ENCODE measurements around the gene TRPM5.

The TRPM5 gene

DNA sequence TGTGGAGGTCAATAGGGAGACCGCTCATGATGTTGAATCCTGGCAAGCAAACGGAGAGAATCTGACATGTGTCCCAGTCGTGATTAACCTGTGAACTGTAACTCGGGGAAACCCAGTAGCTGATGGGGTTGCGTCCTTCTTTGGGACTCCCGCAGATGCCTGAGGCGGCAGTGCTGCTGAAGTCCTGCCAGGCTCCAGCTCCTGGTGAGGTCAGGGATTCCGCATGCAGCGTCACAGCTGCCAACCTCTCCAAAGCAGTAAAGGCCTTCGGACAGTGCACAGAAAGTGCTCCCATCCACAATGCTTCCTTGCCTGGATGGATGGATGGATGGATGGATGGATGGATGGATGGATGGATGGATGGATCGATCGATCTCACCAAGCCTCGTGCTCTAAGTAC is 14.0 kb upstream of the TRPM5 start:
- DNase-seq, result no peak

DNA sequence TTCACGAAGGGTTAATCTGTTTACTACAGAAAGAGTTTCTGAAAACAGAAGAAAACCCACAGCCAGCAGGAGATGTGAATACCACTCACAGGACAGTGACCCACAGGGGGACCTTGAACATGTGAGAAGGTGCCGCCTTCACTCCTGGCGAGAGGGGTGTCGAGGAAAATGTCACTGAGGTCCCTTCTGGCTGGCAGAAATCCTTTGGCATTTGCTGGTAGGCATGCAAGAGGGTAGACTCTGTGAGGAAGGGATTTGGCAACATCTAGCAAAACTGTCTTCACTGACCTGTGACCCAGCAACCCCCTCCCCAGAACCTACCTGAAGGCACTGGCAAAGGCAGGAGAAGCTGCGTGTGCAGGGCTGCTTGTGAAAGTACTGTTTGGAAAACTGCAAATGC is 9.1 kb upstream of the TRPM5 start:
- DNase-seq, result no peak

DNA sequence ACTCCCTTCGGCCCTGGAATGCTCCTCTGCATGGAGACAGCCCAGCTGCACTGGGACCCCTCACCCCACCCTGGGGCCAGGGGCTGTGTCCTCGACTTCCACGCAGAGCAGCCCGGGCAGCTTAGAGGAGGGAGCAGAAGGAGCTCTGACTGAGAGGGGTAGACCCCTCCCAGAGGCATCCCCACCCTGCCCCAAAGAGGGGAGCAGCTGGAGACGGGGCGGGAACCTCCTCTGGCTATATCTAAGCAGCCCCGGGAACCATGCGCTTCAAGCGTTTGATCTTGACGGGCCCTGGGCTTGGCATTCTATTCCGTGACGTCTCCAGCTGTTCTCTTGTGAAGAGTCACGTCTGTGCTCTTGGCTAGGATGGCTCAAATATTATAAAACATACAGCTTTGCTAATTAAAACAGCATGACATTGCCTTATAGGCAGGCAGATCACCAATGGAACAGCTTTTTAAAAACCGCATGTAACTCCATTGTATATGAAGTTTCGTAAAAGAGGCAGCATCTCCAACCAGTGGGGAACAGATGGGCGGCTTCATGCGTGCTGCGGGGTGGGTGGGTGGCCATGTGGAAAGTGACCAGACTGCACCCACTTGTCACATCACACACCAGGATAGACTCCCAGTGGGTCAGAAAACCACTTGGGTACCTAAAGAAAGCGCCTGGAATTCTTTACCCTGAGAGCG is 8.2 kb upstream of the TRPM5 start:
- DNase-seq, result peak; percentile 38

DNA sequence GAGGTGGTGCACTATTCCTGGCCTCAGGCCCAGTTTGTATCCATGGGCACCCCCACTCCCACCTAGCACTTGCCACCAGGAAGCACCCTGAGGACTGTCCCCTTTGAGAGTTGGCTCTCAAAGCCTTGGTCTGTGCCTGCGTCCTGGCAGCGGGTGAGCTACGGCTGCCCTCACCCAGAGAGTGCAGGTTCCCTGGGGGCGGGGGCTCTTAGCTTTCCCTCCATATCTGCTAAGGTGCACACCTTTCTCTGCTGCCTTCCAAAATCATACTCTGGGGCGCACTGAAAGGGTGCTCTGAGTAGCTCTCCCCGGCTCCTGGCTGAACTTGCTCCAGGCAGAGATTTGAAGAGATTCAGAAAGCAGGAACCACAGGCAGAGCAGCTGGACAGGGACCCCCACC is 7.6 kb upstream of the TRPM5 start:
- DNase-seq, result no peak

DNA sequence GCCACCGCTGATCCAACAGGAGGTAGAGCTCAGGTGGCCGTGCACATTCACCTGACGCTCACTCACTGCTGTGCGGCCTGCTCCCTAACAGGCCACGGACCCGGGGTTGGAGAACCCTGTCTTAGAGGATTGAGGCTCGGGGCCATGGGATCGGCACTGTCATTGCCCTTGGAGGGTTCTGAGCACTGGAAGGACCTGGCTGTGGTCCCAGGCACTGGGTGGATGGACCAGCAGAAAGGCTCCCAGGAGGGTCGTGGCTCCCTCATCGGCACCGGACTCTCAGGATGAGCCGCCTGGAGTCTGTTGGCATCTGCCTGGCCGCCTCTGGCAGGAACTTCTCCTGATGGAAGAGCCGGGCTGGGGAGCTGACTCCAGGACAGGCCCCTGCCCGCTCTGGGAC is 7.0 kb upstream of the TRPM5 start:
- no peak for DNase-seq

DNA sequence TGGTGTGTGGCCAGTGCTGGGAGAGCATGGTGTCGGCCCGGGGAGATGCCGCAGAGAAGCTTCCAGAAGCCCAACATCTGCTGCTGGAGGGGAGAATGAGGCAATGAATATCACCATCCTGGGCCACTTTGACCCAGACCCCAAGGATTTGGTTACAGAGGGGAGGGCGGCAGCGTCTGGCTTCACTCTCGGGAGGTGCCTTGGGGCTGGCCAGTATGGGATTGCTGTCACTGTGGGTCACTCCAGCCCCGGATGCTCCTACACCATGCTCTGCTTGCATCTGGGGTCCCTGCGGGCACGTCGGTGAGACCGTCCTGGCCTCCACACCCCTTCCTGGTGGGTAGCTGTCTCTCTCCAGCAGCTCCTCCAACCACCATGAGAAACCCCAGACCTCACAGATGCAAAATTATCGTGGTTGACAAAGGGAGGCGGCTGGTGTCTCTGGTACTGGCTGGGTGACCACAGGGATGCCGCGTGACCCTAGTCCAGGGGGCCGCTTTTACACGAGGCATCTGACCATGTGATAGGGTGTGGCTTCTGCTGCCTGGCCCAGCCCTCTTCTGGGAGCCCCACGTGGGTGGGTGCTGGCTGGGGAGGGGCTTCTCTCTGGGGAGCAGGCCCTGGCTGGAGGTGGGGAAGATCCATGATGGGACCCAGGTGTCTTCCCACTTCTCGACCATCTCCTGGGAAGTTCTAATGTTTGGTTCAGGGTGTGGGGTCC is 6.2 kb upstream of the TRPM5 start:
- no peak for DNase-seq

DNA sequence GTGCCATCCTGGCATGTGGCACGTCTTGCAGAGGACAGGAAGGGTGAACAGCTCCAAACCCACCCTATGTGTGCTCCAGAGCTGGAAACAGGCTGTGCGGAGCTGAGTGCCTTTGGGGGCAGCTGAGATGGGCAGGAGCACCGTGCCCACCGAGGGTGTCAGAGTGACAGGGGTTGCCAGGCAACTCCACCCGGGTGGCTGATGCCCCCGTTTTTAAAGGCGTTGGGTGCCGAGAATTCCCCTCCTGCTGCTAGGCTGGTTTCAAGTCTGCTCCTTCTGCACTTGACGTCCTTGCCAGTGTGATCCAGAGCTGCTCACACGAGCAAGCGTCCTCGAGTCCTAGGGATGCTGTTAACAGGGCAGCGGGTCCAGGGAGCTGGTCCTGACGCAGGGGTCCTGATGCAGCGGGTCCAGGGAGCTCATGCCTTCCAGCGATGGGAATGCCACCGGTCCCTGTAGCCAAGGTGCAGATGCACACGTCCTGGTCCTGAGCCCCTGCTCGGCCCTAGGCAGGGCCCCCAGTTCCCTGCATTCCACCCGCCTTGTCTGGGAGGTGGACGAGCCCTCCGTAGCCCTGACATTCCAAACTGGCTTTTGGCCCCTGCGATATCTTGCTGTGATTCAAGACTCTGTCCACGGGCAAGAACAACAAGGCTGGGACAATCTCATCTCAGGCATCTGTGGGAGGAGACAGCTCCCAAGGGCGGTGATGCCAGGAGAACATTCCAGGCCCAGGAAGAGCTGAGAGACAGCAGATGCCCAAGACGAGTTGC is 5.4 kb upstream of the TRPM5 start:
- DNase-seq, result no peak

DNA sequence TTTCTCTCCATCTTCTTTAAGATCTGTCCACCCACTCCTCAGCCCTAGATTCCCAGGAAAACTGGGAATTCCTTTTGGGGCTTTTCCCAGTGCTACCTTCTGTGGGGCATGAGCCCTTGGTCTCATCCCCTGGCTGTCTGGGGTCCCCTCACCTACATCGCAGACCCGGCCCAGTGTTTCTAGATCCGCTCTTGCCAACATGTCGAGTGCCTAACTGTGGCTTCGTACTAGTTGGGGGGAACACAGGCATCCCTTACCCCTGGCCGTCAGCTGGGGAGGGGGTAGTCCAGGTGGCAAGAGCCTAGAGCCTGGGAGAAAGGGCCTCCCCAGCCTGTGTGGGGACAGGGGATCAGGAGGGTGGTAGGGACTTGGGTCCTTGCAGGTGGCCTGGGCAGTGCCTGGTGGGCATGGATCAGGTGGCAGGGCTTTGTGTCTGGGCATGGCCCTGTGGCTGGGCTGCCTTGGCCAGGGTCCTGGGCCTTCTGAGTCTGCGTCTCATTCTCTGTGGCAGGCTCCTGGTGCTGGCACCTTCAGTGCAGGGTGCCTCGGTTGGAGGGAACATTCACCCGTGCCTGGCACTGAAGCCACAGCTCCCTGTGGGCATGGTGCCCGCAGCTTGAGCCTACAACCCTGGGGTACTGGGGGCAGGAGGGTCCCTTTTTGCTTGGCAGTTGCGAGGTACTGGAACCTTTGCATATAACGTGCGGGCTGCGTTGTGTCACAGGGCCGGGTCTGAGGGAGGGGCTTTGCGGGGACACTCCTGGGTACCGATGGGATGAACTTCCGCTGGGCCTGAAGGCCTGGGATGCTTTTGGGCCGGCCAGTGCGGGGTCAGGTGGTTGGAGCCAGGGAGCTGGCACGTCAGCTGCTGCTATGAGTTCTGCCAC is 4.6 kb upstream of the TRPM5 start:
- DNase-seq, result no peak

DNA sequence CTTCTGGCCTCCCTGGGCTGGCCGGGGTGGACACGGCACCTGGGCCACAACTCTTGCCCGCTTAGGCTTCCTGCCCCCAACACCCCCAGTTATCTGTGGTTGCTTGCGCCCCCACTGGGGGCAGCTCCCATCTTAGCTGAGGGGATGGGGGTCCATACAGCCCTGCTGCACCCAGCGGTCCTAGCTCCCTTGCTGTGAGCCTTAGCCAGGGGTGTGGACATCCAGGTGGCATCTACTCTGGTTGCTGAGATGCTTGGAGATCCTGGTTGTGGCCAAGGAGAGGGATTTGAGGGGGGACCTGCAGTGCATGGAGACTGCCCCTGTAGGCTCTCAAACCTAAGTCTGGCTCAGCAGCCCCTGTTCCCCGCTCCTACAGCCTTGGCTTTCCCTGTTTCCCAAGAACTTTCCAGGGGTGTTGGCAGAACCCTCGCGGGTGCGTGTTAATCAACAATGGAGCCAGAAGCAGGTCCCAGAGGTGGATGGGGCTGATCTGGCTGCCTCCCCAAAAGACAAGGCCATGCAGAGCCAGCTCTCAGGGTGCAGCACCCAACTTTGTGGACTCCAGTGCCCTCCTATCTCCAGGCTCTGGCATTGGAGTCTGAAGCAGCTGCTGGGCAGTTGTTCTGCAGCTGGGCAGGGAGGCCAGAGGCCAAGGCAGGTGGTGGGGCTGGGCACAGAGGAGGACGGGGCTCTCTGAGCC is 3.8 kb upstream of the TRPM5 start:
- no peak for DNase-seq

DNA sequence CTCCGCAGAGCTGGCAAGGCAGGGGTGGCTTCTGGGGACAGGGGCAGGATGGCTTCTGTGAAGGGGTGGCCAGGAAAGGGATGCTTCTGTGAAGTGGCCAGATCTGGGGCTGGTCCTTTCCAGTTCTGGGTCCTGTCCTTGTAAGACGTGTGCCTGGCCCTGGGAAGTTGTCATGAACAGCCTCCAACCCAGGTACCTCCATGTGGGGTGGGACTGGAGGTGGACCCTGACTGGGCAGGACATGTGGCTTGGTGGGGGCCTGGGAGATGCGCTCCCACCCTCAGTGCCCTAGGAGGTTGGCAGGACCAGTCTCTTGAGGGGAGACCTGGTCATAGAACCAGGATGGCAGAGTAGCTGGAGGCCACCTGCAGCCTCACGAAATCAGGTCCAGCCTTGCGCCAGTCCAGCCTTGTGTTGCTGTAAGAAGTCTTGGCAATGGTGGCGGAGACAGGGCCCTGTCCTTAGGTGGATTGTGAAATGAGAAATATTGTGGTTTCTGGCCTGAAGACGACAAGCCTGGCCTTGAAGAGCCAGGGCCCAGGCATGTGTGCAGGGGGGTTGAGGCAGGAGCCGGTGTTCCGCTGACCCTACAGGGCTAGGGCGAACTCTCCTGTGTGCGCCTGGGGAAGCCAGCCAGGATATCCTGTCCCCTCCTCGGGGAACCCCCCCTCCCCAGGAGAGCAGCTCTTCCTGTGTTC is 3.1 kb upstream of the TRPM5 start:
- DNase-seq, result no peak

DNA sequence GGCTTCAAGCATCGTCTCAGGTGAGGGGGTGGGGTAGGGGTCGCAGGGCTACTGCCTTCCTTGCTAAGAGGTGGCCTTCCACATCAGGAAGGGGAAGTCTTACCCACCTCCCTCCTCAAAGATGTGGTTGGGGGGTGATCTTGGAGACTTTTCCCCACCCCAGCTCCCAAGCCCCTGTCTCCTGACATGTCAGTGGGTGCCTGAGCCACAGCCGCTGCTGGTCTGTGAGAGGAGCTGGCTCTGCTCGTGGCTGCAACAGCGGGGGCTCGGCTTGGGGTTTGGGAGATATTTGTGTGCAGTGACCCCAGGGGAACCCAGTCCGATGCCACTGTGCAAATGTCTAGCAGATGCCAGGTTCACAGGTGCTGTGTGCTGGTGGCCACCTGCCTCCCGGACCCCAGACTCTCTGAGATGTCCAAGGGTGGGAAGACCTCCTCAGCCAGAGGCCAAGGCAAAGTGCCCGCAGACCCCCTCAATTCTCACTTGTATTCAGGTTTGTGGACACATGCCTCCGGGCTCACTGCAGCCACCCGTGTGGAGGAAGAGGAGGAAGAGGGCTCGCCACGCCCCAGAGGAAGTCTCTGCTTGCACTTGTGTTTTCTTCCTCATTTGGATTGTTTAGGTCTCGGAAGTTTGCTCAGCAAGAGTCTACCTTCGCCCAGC is 2.4 kb upstream of the TRPM5 start:
- no peak for DNase-seq

DNA sequence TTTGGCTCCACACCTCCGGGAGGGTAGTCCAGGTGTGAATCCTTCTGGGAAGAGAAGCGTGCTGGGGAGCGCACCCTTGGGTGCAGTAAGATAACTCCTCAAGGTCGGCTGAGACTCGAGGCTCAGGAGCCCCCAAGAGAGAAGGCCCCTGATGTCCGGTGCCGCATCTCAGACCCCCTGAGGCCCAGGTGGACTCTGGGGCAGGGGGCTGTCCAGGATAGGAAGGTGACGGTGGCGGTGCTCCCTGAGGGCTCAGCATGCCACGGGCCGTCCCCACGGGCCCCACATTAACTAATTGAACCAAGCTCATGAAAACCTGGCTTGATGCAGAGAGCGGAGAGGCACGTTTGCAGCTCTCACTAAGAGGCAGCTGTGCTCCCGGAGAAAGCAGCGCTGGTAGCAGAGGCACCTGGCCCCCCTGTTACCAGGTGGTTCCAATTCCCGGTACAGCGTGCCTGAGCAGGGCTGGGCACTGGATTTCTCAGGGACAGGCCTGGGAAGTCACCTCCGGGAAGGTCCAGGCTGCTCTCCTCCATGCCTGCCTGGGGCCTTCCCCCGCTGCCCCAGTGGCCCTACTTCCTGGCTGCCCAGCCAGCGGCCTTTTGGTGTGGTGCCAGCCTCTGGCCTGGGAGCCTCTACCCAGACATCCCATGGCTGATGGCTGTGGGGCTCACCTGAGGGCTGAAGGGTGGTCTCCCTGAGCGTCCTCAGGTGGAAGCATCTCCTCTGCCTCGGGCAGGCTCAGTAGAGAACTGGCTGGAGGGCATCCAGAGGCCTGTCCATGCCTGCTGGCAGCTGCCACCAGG is 1.6 kb upstream of the TRPM5 start:
- no peak for DNase-seq

DNA sequence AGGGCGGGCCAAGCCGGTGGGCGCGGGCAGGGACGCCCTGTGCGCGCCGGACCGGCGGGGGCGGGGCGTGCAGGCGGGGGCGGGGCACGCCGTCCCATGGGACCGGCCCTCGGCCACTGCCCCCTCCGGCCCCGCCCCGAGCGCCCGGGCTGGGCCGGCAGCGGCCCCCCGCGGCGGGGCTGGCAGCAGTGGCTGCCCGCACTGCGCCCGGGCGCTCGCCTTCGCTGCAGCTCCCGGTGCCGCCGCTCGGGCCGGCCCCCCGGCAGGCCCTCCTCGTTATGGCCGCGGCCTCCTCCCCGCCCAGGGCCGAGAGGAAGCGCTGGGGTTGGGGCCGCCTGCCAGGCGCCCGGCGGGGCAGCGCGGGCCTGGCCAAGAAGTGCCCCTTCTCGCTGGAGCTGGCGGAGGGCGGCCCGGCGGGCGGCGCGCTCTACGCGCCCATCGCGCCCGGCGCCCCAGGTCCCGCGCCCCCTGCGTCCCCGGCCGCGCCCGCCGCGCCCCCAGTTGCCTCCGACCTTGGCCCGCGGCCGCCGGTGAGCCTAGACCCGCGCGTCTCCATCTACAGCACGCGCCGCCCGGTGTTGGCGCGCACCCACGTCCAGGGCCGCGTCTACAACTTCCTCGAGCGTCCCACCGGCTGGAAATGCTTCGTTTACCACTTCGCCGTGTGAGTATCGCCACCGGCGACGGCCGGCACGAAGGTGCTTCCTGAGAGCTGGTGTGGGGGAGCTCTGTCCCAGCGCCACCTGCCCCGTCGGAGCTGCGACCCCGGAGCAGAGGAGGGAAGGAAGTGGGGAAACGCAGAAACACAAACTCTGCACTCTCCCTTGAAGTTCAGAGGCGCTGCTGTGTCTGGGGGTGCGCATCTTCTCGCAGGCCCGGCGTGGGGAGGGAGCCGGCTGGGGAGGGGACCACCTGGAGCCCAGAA is 769 bp upstream of the TRPM5 start, which contains the start of gene KCNQ1:
TSS of gene KCNQ1 (plus strand) at position 188 of the 925 bp plus-strand sequence. CDS start at position 279, 91 bp downstream.
- peak; percentile 56 for DNase-seq

DNA sequence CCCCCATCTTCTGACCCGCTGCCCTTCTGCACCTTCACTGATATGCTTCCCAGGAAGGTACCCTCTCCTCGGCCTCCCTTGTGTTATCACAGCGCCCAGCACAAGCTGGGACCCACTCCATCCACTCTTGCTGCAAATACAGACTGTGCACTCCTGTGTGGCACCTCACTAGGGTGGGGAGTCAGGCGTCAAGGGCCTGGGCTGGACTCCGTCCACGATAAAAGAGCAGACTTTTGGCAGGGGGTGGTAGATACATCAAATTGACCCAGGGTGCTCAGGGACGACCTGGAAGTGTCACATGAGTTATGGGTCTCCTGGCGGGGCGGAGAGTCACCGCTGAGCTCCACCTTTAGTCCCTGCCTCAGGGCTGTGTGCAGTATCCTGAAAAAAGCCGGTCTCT is 908 bp downstream of the TRPM5 start:
- no peak for DNase-seq

DNA sequence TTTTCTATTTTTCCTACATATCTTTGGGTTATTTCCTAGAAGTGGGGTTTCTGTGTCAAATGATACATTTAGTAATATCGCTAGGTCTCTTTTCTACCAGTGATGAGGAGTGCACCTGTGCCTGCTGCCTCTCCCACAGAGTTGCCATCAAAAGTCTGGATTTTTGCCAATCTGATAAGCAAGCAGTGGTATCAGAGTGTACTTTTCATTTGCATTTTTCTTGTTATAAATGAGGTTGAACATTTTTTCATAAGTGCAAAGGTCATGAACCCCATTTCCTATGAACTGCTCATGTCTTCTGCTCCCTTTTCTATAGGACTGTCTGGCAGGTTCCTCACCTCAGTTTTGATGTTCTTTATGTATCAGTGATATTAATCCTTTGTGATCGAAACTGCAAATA is 1.7 kb downstream of the TRPM5 start:
- DNase-seq, result no peak

DNA sequence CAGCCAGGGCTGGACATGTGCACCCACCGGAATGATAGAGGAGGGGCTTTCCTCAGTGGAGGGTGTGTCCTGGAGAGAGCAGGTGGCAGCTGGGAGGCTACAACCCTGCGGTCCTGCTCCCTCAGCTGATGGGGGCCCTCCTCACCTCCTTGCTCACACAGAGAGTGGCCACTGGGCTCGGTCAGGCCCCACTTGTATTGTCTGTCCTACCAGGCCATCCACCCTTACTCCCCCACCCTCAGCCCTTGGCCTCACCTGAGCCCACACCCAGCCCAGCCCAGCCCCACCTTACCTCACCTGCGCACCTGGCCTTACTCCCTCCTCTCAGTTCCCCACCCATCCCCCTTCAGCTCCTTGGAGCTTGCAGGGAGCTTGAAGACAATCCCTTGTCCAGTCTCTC is 3.1 kb downstream of the TRPM5 start:
- no peak for DNase-seq

DNA sequence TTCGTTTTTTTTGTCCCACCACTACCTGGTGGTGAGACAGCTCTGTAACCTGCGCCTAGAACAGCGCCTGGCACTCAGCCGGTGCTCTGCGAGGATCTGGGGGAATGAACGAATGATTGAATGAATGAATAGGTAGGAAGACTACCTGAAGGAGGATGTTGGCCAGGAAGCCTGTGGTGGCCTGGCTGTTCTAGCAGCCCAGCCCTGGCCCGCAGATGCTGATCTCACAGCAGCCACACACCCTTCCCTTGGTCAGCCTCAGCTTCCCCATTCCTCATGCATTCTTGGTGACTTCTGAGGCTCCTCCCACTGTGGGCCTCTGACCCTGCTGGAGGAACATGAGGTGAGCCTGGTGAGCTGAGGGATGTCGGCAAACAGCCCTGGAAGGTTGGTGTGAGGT is 3.7 kb downstream of the TRPM5 start:
- no peak for DNase-seq

DNA sequence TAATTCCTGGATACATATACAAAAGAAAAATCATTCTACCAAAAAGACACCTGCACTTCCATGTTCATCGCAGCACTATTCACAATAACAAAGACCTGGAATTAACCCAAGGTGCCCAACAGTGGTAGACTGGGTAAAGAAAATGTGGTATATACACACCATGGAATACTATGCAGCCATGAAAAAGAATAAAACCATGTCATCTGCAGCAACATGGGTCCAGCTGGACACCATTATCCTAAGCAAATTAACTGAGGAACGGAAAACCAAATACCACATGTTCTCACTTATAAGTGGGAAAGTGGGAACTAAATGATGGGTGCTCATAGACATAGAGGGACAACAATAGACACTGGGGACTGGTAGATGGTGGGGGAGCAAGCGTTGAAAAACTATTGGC is 4.5 kb downstream of the TRPM5 start:
- DNase-seq, result no peak
